HG03103 (cell line): ENCODE results near the gene CDCA7L.

Source experiments
- ATAC-seq: cut with Tn5 transposase; IDR thresholded peaks from one replicate; pipeline ENCODE4 v1.9.1; 2021; ENCODE audit warnings: low read depth; ENCODE audit not compliant: unreplicated experiment

CDCA7L gene

DNA sequence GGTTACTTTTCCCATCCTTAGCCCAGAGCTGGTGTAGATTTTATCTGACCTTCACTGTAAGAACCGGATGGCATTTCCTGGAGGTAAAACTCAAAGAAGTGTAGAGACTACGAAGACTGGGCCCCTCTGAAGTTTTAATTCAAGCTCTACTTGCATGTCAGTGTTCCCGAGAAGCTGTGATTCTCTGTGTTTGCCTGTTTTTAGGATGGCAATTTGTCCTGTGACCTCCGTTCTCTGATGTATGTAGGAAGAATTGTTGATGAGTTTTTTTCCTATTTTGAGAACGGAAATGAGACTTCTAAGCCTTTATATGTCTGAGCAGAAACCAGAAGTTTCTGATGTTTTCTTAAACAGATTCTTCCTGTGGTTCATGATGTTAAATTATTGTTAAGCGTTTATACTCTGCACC lies 94.1 kb downstream of the CDCA7L start:
- ATAC-seq, result no peak
